HG03460 (cell line): ENCODE data around the gene TNFRSF11A.

Experiments used
- ATAC-seq: cut with Tn5 transposase; IDR thresholded peaks from one replicate; pipeline ENCODE4 v1.9.1; 2021; ENCODE audit not compliant: unreplicated experiment

Gene TNFRSF11A

GRCh38 chr18:62407660-62408059 lies 82.5 kb downstream of the TNFRSF11A start:
- no peak for ATAC-seq

- ATAC-seq, result no peak
These were observed 84.7 kb downstream of the TNFRSF11A start for GRCh38 chr18:62409821-62410220.

- ATAC-seq, result no peak
These were observed 87.3 kb downstream of the TNFRSF11A start for GRCh38 chr18:62412231-62412979.

GRCh38 chr18:62413206-62413605 lies 88.1 kb downstream of the TNFRSF11A start:
- no peak for ATAC-seq

DNA sequence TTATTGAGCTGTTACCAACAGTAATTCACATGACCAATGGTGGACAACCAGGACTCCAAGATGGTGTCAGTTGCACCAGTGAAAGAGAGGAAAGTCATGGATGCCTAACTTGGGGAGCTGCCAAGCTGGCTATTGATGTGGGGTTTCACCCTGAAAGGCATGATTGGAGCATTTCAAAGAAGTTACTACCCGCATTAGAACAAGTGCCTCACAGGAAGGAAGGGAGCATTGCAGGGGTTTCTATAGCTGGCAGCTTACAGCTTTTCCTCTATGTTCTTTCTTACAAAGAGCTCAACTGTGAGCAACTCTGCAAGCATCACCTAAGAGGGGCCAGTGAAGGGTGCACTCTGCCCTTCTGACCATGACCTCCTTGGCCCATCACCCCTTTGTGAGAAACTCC lies 93.1 kb downstream of the TNFRSF11A start:
- no peak for ATAC-seq

DNA sequence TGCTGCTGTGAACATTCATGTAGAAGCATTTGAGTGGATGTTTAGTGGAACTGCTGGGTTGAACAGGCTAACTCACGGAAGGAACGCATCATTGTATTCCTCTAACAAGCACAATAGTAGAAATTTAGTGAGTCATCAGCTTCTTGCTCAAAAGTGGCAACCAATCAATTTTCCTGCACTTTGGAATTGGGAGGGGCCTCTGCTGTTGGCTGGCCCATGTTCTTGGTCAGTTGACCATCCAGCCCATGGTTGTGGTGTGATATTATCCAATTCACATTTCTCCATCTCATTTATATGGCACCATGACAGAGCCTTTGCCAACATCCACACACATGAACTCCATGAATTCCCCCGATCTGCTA lies 95.0 kb downstream of the TNFRSF11A start:
- ATAC-seq, result peak; percentile 10

DNA sequence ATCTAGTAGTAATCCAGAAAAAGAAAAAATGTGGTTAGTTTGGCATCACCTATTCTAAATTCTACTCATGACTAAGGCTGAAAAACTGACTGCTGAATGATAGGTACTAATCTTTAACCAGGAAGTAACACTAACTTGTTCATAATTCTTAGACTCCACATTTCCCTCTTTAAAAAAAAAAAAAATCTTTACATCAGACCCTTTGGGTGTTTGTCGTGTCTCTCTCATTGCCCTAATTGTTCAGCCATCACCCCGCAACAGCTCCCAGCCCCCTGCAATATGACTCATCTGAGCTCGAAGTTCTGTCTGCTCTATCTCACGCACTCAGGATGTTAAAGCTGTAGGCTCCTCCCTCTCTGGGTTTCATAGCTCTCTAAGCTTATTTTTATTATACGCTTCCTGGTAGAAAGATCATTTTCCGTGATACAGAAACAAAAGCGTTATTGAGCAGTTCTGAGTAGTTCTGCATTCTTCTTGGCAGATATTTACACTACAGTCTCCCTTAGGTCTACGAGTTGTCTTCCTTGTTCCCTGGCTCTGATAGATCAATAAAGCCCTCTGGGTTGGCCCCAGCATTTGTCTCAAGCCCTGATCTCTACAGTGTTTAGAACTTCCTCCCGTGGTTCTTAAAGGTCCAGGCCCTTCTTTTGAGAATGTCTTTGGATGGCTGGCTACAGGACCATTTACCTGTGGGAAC lies 95.6 kb downstream of the TNFRSF11A start:
- peak; percentile 94 for ATAC-seq

DNA sequence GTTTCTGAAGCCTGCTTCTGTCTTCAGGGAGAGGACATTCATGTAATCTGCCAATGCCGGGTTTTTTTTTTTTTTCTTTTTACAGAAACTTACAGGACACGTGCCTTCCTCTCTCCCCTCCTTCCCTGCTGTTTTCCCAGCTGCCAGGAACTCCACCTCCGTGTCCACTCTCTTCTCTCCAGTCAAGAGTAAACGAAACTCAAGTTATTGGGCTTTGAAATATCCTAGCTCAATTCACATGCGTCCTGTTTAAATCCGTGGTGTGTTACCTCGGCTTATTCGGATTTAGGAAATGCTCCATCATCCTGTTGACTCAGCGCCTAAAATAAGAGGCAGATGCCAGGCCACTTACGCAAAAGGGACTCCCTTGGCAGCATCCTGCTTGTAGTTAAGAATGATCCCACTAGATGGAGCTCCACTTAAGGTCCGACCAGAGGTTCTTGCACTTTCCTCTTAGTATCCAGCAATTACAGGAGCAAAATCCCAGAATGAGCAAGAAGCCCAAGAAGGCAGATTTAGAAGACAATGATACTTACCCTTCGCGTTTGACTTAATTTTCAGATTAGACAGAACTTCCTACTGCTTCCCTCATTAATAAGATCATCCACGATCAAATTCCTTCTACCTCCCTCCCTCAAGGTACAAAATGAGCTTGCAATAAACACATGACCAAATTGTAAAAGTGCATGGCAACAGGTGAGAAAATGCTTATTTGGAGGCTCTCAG lies 100.5 kb downstream of the TNFRSF11A start:
- ATAC-seq, result peak; percentile 47

DNA sequence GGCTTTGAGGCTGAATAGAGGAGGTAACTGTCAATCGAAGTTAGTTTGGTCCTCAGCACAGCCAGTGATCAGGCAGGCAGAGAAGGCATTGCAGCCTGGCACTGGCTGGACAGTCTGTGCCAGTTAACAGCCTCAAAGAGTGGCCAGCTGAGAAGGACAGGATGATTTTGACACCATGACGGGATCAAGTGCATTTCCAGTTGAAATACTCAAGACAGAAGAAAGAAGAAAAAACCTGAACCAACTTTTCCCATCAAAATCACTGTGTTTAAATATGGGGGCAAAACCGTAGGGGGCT lies 101.0 kb downstream of the TNFRSF11A start:
- no peak for ATAC-seq

DNA sequence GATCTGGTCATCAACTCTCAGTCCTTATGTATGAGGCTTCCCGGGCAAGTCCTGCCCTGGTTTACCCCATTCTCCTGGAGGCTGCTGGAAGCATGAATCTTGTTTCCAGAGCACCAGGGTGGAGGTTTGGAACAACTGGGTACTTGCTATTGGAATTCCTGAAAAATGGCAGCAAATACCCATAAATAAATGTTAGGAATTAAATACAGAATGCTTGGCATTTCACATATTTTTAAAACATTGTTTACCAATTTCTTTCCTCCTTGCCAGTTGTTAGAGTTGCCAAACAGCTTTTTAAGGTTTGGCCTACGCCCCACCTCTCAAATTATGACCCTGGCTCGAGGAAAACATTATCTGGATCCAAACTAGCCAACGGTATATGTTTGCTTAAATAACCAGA lies 107.1 kb downstream of the TNFRSF11A start:
- ATAC-seq, result no peak

GRCh38 chr18:62434798-62435197 lies 109.7 kb downstream of the TNFRSF11A start:
- ATAC-seq, result no peak

DNA sequence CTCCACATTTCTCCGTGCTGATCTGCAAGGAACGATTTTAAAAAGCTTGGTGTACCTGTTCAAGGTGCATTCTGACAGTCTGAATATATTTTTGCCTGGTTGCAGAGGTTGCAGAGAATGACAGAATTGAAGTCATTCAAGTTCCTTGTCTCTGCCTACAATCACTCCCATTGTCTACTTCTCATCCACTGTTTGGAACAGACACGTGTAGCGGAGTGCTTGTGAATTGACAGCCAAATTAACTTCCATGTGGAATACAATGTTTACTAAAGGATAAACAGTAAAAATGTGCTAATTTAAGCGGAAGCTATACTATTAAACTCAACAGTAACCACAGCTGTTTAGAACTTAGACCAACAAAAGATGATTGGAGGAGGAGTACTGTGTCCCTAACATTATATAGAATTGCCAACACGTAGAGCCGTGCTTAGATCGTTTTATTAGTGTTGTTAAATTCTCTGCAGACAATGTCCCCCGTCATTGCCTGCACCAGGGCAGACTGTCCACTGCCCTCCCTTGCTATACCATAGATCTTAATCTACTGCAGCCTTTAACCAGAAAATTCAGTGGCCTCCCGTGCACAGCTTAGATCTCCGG lies 110.4 kb downstream of the TNFRSF11A start:
- no peak for ATAC-seq

DNA sequence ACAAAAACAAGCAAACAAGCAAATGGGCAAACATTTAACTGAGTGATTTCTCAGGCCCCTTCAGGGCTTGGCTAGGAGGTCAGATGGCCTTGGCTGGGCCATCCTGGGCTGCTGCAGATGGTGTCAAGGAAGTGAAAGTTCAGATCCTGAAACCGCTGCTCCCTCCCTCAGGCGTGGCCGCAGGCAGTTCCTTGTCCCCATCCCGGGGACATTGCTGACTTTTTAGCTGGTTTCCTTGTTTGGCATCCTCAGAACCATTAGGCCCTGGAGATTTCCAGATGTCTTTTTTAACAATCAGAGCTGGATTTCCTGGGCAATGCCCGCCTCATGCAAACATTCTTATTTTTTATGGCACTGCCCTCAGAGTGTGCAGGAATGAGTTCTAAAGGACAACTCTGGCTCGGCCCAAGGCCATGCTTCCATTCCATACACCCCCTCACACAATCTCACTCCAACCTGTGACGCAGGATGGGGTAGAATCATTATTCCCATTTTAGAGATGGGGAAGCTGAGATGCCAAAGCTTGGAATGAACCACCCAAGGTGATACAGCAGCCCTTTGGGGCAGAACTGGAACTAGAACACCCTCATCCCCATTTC lies 111.6 kb downstream of the TNFRSF11A start:
- no peak for ATAC-seq

DNA sequence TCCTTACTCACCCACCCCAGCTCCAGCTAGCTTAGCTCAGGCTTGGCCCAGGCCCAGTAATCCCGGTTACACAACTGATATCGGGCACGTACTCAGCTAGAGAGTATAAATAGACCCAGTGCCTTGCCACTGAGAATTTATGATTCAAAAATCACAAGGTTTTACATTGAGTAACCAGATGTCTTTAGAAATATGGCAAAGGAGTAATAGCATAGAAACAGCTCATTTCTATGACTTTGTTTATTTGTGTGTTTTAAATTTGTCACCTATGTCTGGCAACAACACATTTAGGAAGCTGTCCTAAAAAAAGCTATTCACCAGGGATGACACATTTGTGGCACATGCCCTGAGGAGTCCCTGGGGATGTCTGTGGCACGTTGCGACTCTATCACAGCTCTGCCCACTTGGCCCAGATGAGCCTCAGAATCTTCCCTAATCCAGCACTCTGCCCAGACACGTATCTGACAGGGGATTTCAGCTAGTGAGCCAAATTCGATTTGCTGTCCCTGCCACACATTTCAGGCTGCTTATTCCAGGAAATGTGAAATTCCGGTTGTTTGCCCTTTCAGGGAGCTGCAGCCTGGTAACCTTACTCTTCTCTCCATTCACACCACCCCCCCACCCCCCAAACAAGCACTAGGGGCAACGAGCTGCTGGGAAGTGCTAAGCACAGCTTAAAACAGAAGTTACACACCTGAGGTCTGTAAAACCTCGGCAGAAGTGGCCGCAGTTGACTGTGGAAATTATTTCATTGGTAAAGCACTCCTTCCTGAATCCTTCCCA lies 112.3 kb downstream of the TNFRSF11A start:
- ATAC-seq, result no peak

DNA sequence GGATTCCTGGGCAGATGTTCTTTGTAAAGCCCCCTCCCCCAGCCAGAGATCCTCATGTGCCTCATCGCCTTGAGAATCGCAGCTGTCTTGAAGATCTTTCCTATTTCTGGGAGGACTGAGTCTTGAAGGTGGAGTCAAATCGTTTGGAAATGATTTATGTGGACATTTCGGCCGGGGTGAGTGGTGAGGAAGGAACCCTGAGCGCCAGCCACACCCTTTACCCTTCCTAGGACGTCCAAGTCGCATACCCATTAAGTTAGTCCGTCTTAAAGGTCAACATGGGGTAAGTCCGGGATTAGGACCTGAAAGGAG lies 112.9 kb downstream of the TNFRSF11A start:
- ATAC-seq, result no peak

- ATAC-seq, result no peak
These were observed 113.3 kb downstream of the TNFRSF11A start for GRCh38 chr18:62438402-62438801.

DNA sequence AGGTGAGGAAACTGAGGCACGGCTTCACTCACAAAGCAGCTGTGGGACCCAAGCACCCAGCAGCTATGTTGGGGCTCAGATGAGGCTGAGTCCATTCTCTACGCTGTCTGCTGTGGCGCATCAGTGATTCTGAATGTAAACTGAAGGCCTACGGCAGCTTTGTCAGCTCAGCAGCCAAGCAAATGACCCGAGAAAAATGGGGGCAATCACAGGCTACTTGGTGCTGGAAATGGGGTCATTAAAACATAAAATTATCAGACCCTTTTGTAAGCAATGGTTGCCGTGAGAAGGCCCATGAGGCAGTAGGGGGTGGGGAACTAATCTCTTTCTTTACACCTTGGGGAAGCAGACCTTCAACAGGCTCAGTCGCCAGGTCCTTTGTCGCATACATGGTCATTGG lies 113.8 kb downstream of the TNFRSF11A start:
- no peak for ATAC-seq
